Endodermal cell (in vitro differentiated cells): ENCODE results near the gene NRG2. TPM values are rescaled to one million over a fixed set of nuclear protein-coding genes. Genes with fewer than 3 reads are reported as not detected.

Experiments
- DNase-seq: peaks from one replicate; pipeline ENCODE4 v3.0.0-alpha.2; 2017
- H3K27ac ChIP-seq: 2 replicates; pipeline ENCODE4 v1.5.1; 2013; ENCODE audit warnings: mild to moderate bottlenecking, low read depth, low read length, moderate library complexity
- H3K27me3 ChIP-seq: 2 replicates; pipeline ENCODE4 v1.6.1; 2013; ENCODE audit warnings: mild to moderate bottlenecking, low read length, moderate library complexity; ENCODE audit not compliant: insufficient read depth, control insufficient read depth, poor library complexity, severe bottlenecking
- H3K36me3 ChIP-seq: 2 replicates; pipeline ENCODE4 v1.7.0; 2013; ENCODE audit warnings: mild to moderate bottlenecking, low read length, moderate library complexity; ENCODE audit not compliant: control insufficient read depth, insufficient read depth
- H3K4me1 ChIP-seq: one replicate; pipeline ENCODE4 v1.7.0; 2013; ENCODE audit warnings: low read length; ENCODE audit not compliant: control insufficient read depth, insufficient read depth
- H3K4me3 ChIP-seq: 2 replicates; pipeline ENCODE4 v1.5.1; 2013; ENCODE audit warnings: mild to moderate bottlenecking, low read length, moderate library complexity
- H3K9ac ChIP-seq: 2 replicates; pipeline ENCODE4 v1.6.1; 2013; ENCODE audit warnings: mild to moderate bottlenecking, low read length, moderate library complexity; ENCODE audit not compliant: poor library complexity, severe bottlenecking; ENCODE audit errors: extremely low read depth
- H3K9me3 ChIP-seq: 2 replicates; pipeline ENCODE4 v1.6.1; 2013; ENCODE audit warnings: mild to moderate bottlenecking, low read length, moderate library complexity; ENCODE audit not compliant: control insufficient read depth
- H3K27ac Mint-ChIP-seq: 2 replicates; pipeline ENCODE4 v1.8.0; 2020; ENCODE audit warnings: mixed read lengths
- H3K27me3 Mint-ChIP-seq: 2 replicates; pipeline ENCODE4 v1.8.0; 2021; ENCODE audit warnings: mild to moderate bottlenecking, mixed read lengths; ENCODE audit not compliant: insufficient read depth
- H3K36me3 Mint-ChIP-seq: 2 replicates; pipeline ENCODE4 v1.8.0; 2020; ENCODE audit warnings: low read depth, mixed read lengths
- H3K4me1 Mint-ChIP-seq: 2 replicates; pipeline ENCODE4 v1.8.0; 2020; ENCODE audit warnings: mixed read lengths
- H3K4me3 Mint-ChIP-seq: 2 replicates; pipeline ENCODE4 v1.8.0; 2020; ENCODE audit warnings: mild to moderate bottlenecking, moderate library complexity, mixed read lengths
- H3K9me3 Mint-ChIP-seq: 2 replicates; pipeline ENCODE4 v1.8.0; 2020; ENCODE audit warnings: mild to moderate bottlenecking, mixed read lengths
- CTCF ChIP-seq: fragments of 200-600 bp; sonication (generic); conservative IDR thresholded peaks from 2 replicates; pipeline ENCODE4 v1.5.0; 2021; ENCODE audit warnings: antibody characterized with exemption, mild to moderate bottlenecking
- WGBS, 2 experiments: methylation state at CpG; one replicate each; pipeline versions ENCODE4 v1.1.5 to v1.1.7; 2013; ENCODE audit warnings: missing lambda C conversion rate in 2 of 2, mixed read lengths in 1 of 2; ENCODE audit not compliant: insufficient coverage in 1 of 2, insufficient read length in 1 of 2; 5-methylcytosine and 5-hydroxymethylcytosine counted together
- total RNA-seq, 2 donors: library from RNA; stranded (reverse); fragmentation: NEBNext Ultra II Directional in 1 of 2; extraction: Animal tissue kit (Norgen Biotek cat#: 25700) in 1 of 2; gene quantifications; 2 replicates in 1 of 2; 3 replicates in 1 of 2; pipeline ENCODE4 v1.2.1, GENCODE V29; 2021

NRG2 gene
- total RNA-seq, 2 donors from 2014 or later: 10.8 to 12.5 TPM

- H3K4me1 Mint-ChIP-seq: peaks cover 13% of the 10 kb centered on the region
- Histone ChIP-seq H3K27me3 (peaks cover 23% of the 10 kb centered on the region), H3K9me3 (no peaks in the 10 kb centered on the region), H3K4me3 (no peak overlapping the region), H3K36me3 (no peaks in the 10 kb centered on the region), H3K27ac (no peak overlapping the region), H3K4me1 (no peaks in the 10 kb centered on the region), H3K9ac (no peak overlapping the region)
- DNase-seq: no peak
- no peaks in the 10 kb centered on the region for H3K9me3 Mint-ChIP-seq
- no peak overlapping the region for H3K4me3 Mint-ChIP-seq
- no peak overlapping the region for H3K27ac Mint-ChIP-seq
- WGBS, 2 experiments: 60 to 83% methylated on average over 1 to 2 of the region's 2 CpGs
- H3K27me3 Mint-ChIP-seq: peaks cover 36% of the 10 kb centered on the region
- no peak for TF ChIP-seq CTCF
- H3K36me3 Mint-ChIP-seq: peaks cover 5% of the 10 kb centered on the region
These were observed 156.9 kb downstream of the NRG2 start for GRCh38 chr5:139886213-139886612.

GRCh38 chr5:139885857-139886208, 157.3 kb downstream of the NRG2 start:
- no peaks in the 10 kb centered on the region for H3K36me3 ChIP-seq
- no peak for TF ChIP-seq CTCF
- H3K4me3 ChIP-seq: no peak overlapping the region
- H3K27ac Mint-ChIP-seq: no peak overlapping the region
- no peak overlapping the region for H3K9ac ChIP-seq
- H3K9me3 Mint-ChIP-seq: no peaks in the 10 kb centered on the region
- peaks cover 36% of the 10 kb centered on the region for H3K27me3 Mint-ChIP-seq
- WGBS, 2 experiments: 80 to 87% methylated on average over 2 to 4 of the region's 4 CpGs
- DNase-seq: no peak
- H3K4me3 Mint-ChIP-seq: no peak overlapping the region
- H3K4me1 ChIP-seq: no peaks in the 10 kb centered on the region
- H3K36me3 Mint-ChIP-seq: peaks cover 5% of the 10 kb centered on the region
- peaks cover 9% of the 10 kb centered on the region for H3K4me1 Mint-ChIP-seq
- peaks cover 23% of the 10 kb centered on the region for H3K27me3 ChIP-seq
- H3K9me3 ChIP-seq: no peaks in the 10 kb centered on the region
- no peak overlapping the region for H3K27ac ChIP-seq

DNA sequence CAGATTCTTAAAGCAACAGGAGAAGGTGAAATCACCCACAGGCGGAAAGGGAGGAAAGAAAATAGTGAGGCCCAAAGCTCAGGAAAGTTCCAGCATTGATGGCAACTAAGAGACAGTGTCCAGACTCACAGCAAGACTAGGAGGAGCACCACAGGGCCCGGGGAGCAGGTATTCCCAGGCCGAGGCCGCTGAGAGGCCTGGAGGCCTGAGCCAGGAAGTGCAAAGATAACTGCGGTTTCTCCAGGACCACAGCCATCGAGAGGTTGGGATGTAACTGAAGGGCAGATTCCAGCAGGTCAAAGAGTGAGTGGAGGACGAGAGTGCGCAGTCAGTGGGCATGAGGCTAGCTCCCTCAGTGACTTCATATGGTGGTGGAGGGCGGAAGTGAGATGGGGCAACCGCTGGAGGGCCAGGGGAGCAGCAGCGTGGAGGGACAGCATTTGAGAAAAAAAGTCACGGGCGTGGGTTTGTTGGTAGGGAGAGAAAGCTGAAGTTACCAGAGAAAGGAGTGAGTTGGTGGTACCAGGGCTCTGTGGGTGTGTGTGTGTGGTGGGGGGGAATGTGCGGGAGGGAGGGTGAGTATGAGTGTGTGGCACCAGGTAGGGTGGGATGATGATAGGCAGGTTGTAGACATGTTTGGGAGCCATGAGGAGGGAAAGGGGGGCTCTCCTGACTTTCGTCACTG, 157.8 kb downstream of the NRG2 start:
- no peak for TF ChIP-seq CTCF
- WGBS, 2 experiments: 92 to 93% methylated on average over 10 to 15 of the region's 15 CpGs
- Mint-ChIP-seq H3K27me3 (peaks cover 36% of the 10 kb centered on the region), H3K27ac (no peak overlapping the region), H3K4me3 (no peak overlapping the region), H3K9me3 (no peaks in the 10 kb centered on the region), H3K36me3 (peaks cover 5% of the 10 kb centered on the region), H3K4me1 (peaks cover 4% of the 10 kb centered on the region)
- H3K27me3 ChIP-seq: peaks cover 23% of the 10 kb centered on the region
- H3K36me3 ChIP-seq: no peaks in the 10 kb centered on the region
- H3K9ac ChIP-seq: no peak overlapping the region
- H3K4me3 ChIP-seq: no peak overlapping the region
- DNase-seq: no peak
- no peaks in the 10 kb centered on the region for H3K9me3 ChIP-seq
- H3K27ac ChIP-seq: no peak overlapping the region
- H3K4me1 ChIP-seq: no peaks in the 10 kb centered on the region
